NB4 (cell line): ENCODE data around the gene PRKAB2.

Experiments
- CTCF ChIP-seq: IDR thresholded peaks from one replicate; pipeline ENCODE4 v1.5.1; 2012; ENCODE audit warnings: low read depth, low read length
- MAX ChIP-seq: IDR thresholded peaks from 2 replicates; pipeline ENCODE4 v1.6.1; 2011; ENCODE audit warnings: low read depth, low read length
- POLR2A ChIP-seq: IDR thresholded peaks from 2 replicates; pipeline ENCODE4 v1.6.1; 2011; ENCODE audit warnings: mild to moderate bottlenecking; ENCODE audit not compliant: insufficient read length; ENCODE audit errors: extremely low read depth

- TF ChIP-seq CTCF (no peak), POLR2A (no peak), MAX (no peak)
Measured at GRCh38 chr1:147152772-147153171, 19.5 kb downstream of the PRKAB2 start.
